C4-2B (cell line): Measurements from ENCODE around the gene RNF41.

Experiments
- H3K27ac ChIP-seq: fragments of 450-650 bp; 2 replicates; pipeline ENCODE4 v1.5.1; 2017
- CTCF ChIP-seq: fragments of 450-650 bp; conservative IDR thresholded peaks from 2 replicates; pipeline ENCODE4 v1.5.1; 2017; ENCODE audit warnings: mild to moderate bottlenecking
- ZFX ChIP-seq: fragments of 450-650 bp; IDR thresholded peaks from 2 replicates; pipeline ENCODE4 v1.6.1; 2017

Gene RNF41

GRCh38 chr12:56153678-56154065, 68.0 kb downstream of the RNF41 start:
- H3K27ac ChIP-seq: no peak overlapping the region
- no peak for TF ChIP-seq ZFX
- TF ChIP-seq CTCF: no peak

DNA sequence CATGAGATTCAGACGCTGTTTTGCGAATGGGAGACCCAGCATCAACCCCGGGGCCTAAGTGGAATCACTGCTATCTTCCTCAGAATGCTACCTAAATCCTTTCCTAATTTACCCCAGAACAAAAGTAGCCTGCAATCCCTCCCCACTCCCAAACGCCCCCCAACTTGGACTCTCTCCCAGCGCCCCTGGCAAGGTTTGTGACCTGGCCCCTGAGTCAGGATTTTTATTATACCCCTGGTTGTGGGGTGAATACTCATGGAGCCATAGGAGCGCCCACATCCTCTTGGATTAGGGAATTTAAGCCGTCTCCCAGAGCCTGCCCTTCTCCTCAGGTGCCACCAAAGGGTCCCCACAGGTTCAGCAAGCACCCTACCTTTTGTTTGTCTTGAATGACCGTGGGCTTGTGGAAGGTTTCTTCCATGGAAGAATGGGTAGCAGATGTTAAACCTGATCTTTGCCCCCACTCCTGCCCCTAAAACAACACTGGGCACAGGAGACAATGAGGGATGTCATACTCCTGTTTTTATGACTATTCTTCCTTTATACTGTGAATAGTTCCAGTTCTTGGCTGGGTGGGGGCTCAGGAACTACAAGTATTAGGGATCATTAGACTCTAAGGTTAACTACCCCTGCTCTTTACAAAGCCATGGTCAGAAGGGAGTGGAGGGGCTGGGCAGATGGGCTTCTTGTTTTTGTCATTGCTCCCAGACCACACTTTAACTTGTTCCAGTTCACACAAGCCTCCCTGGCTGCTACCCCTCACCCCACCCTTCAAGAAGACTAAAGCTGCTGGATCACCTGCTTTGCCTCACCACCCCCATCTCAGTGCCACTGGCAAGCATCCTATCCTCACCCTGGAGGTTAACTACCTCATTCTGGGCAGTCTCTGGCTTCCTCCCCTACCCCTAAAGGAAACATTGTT, 68.7 kb downstream of the RNF41 start:
- TF ChIP-seq CTCF (no peak), ZFX (no peak)
- H3K27ac ChIP-seq: peak overlapping the region; percentile 79
